H1 (cell line): ENCODE results near the gene NXF3. TPM values are rescaled to one million over a fixed set of nuclear protein-coding genes. Genes with fewer than 3 reads are reported as not detected.

Source experiments
- CTCF ChIA-PET: fragments of 300-600 bp; sonication (Branson Sonifier 250); formaldehyde crosslinking; loops from one replicate; lab custom pipeline; 2021; ENCODE audit not compliant: partially characterized antibody; lab: Charles Lee
- POLR2A ChIA-PET: fragments of 300-600 bp; sonication (Branson Sonifier 250); formaldehyde crosslinking; loops from one replicate; lab custom pipeline; 2021; ENCODE audit warnings: inconsistent platforms; ENCODE audit not compliant: partially characterized antibody; lab: Charles Lee
- DNase-seq, 2 experiments: peaks; one replicate each; pipeline versions ENCODE4 v3.0.0 to v3.0.0-alpha.2; 2010 to 2022; ENCODE audit warnings: low spot score in 2 of 2, low read depth in 1 of 2, mixed read lengths in 1 of 2
- FAIRE-seq: peaks from 2 replicates; lab custom pipeline; 2011; peaks lifted over from hg19 to GRCh38; lab: Jason Lieb, UNC
- H2AFZ ChIP-seq: 2 replicates; pipeline ENCODE4 v1.8.1; 2012; ENCODE audit warnings: low read length, inconsistent platforms
- H2AK5ac ChIP-seq: 2 replicates; pipeline ENCODE4 v1.6.1; 2013; ENCODE audit warnings: low read depth, low read length
- H2BK120ac ChIP-seq: replicated peaks from 2 replicates; pipeline ENCODE3; 2013; ENCODE audit warnings: low read depth, low read length, inconsistent platforms
- H2BK12ac ChIP-seq: 2 replicates; pipeline ENCODE4 v1.6.1; 2013; ENCODE audit warnings: low read depth, low read length
- H2BK15ac ChIP-seq: 2 replicates; pipeline ENCODE4 v1.6.1; 2013; ENCODE audit warnings: low read length
- H2BK20ac ChIP-seq: 2 replicates; pipeline ENCODE4 v1.6.1; 2013; ENCODE audit warnings: low read length
- H2BK5ac ChIP-seq: 2 replicates; pipeline ENCODE4 v1.6.1; 2013; ENCODE audit warnings: low read depth, low read length
- H3K14ac ChIP-seq: 2 replicates; pipeline ENCODE4 v1.6.1; 2013; ENCODE audit warnings: inconsistent platforms; ENCODE audit not compliant: insufficient read length
- H3K18ac ChIP-seq: 2 replicates; pipeline ENCODE4 v1.6.1; 2013; ENCODE audit warnings: low read length; ENCODE audit errors: extremely low read depth
- H3K23ac ChIP-seq: 2 replicates; pipeline ENCODE4 v1.6.1; 2013; ENCODE audit warnings: inconsistent platforms; ENCODE audit not compliant: insufficient read length
- H3K23me2 ChIP-seq: 2 replicates; pipeline ENCODE4 v1.6.1; 2013; ENCODE audit warnings: low read depth, low read length
- H3K27ac ChIP-seq: 2 replicates; pipeline ENCODE4 v1.6.1; 2011; ENCODE audit warnings: low read depth, low read length, inconsistent platforms
- H3K27me3 ChIP-seq, 4 experiments: replicated peaks in 1 of 4; 1 replicate in 1 of 4; 2 replicates in 3 of 4; pipeline versions ENCODE4 v1.6.1 to v1.8.1; 2011 to 2013; ENCODE audit warnings: low read length in 3 of 4, mild to moderate bottlenecking in 3 of 4, inconsistent platforms in 2 of 4, mixed read lengths in 2 of 4, moderate library complexity in 1 of 4; ENCODE audit not compliant: control insufficient read depth in 3 of 4, insufficient read depth in 3 of 4; ENCODE audit errors: extremely low read depth in 1 of 4
- H3K36me3 ChIP-seq, 4 experiments: 2 replicates each; pipeline versions ENCODE4 v1.6.1 to v1.8.1; 2011 to 2013; ENCODE audit warnings: mild to moderate bottlenecking in 4 of 4, low read length in 3 of 4, moderate library complexity in 2 of 4, control low read depth in 1 of 4, inconsistent platforms in 1 of 4; ENCODE audit not compliant: insufficient read depth in 4 of 4, control insufficient read depth in 2 of 4
- H3K4ac ChIP-seq: replicated peaks from 2 replicates; pipeline ENCODE3; 2013; ENCODE audit warnings: low read length, low read depth, mixed read lengths, inconsistent platforms; ENCODE audit not compliant: insufficient read length
- H3K4me1 ChIP-seq, 4 experiments: replicated peaks in 1 of 4; 1 replicate in 1 of 4; 2 replicates in 3 of 4; pipeline versions ENCODE4 v1.6.1 to v1.8.1; 2011 to 2013; ENCODE audit warnings: low read length in 3 of 4, inconsistent platforms in 2 of 4, mixed read lengths in 1 of 4; ENCODE audit not compliant: insufficient read depth in 4 of 4, control insufficient read depth in 3 of 4
- H3K4me2 ChIP-seq, 2 experiments: 2 replicates each; pipeline versions ENCODE4 v1.6.1 to v1.8.1; 2011 to 2013; ENCODE audit warnings: low read depth in 2 of 2, low read length in 2 of 2, control low read depth in 1 of 2, inconsistent platforms in 1 of 2, mild to moderate bottlenecking in 1 of 2; ENCODE audit not compliant: insufficient read depth in 1 of 2
- H3K4me3 ChIP-seq, 4 experiments: fragments of 200-600, 300-600 bp in 1 of 4; sonication (generic), shearing (Covaris generic), sonication (Bioruptor Twin) in 1 of 4; 2 replicates each; pipeline versions ENCODE4 v1.5.1 to v1.8.1; 2011 to 2016; ENCODE audit warnings: low read length in 4 of 4, low read depth in 3 of 4, control low read depth in 2 of 4, inconsistent platforms in 2 of 4, mild to moderate bottlenecking in 2 of 4, mixed read lengths in 1 of 4, moderate library complexity in 1 of 4; ENCODE audit not compliant: insufficient read depth in 2 of 4; ENCODE audit errors: extremely low read depth in 1 of 4
- H3K56ac ChIP-seq: replicated peaks from 2 replicates; pipeline ENCODE3; 2013; ENCODE audit warnings: low read depth, mild to moderate bottlenecking, mixed read lengths, low read length, inconsistent platforms; ENCODE audit not compliant: insufficient read length
- H3K79me1 ChIP-seq: 2 replicates; pipeline ENCODE4 v1.6.1; 2013; ENCODE audit warnings: low read depth, low read length, control low read depth
- H3K79me2 ChIP-seq, 2 experiments: 2 replicates each; pipeline versions ENCODE4 v1.6.1 to v1.8.1; 2012 to 2013; ENCODE audit warnings: low read length in 2 of 2, mild to moderate bottlenecking in 2 of 2, inconsistent platforms in 1 of 2; ENCODE audit not compliant: insufficient read depth in 2 of 2, control insufficient read depth in 1 of 2
- H3K9ac ChIP-seq, 4 experiments: replicated peaks in 1 of 4; 1 replicate in 1 of 4; 2 replicates in 3 of 4; pipeline versions ENCODE4 v1.6.1 to v1.8.1; 2011 to 2013; ENCODE audit warnings: low read depth in 3 of 4, low read length in 3 of 4, control low read depth in 2 of 4, mild to moderate bottlenecking in 2 of 4, moderate library complexity in 2 of 4, inconsistent platforms in 1 of 4; ENCODE audit errors: extremely low read depth in 1 of 4
- H3K9me3 ChIP-seq, 2 experiments: 2 replicates each; pipeline versions ENCODE4 v1.6.1 to v1.8.1; 2012 to 2013; ENCODE audit warnings: mild to moderate bottlenecking in 2 of 2, moderate library complexity in 2 of 2, control low read depth in 1 of 2, inconsistent platforms in 1 of 2, low read depth in 1 of 2, low read length in 1 of 2, mixed read lengths in 1 of 2; ENCODE audit not compliant: insufficient read depth in 2 of 2
- H4K20me1 ChIP-seq, 2 experiments: replicated peaks in 1 of 2; 2 replicates each; pipeline versions ENCODE3 to v1.8.1; 2011 to 2013; ENCODE audit warnings: inconsistent platforms in 2 of 2, low read length in 2 of 2, mild to moderate bottlenecking in 1 of 2; ENCODE audit not compliant: insufficient read depth in 2 of 2, control insufficient read depth in 1 of 2
- H4K5ac ChIP-seq: 2 replicates; pipeline ENCODE4 v1.6.1; 2013; ENCODE audit warnings: low read length, low read depth, mixed read lengths, inconsistent platforms; ENCODE audit not compliant: insufficient read length
- H4K8ac ChIP-seq: 2 replicates; pipeline ENCODE4 v1.8.0; 2013; ENCODE audit warnings: mild to moderate bottlenecking, moderate library complexity, low read length, inconsistent platforms; ENCODE audit not compliant: insufficient read depth; ENCODE audit errors: extremely low read depth
- H4K91ac ChIP-seq: replicated peaks from 2 replicates; pipeline ENCODE3; 2013; ENCODE audit warnings: low read length, mixed read lengths, inconsistent platforms; ENCODE audit not compliant: insufficient read length
- ATF2 ChIP-seq: IDR thresholded peaks from 2 replicates; pipeline ENCODE4 v1.6.1; 2012; ENCODE audit warnings: low read length, inconsistent platforms
- BRCA1 ChIP-seq: IDR thresholded peaks from 2 replicates; pipeline ENCODE4 v1.6.1; 2012; ENCODE audit warnings: low read depth, low read length, improper control_type of control experiment
- CBX5 ChIP-seq: fragments of 300-800, 300-1000 bp; sonication (generic); IDR thresholded peaks from 2 replicates; pipeline ENCODE4 v1.7.1; 2016; ENCODE audit warnings: antibody characterized with exemption, low read length, low read depth
- E2F6 ChIP-seq: IDR thresholded peaks from 2 replicates; pipeline ENCODE4 v1.6.1; 2012; ENCODE audit warnings: inconsistent platforms
- HDAC2 ChIP-seq, 2 experiments: fragments of 300-600 bp in 1 of 2; sonication (generic) in 1 of 2; IDR thresholded peaks; 2 replicates each; pipeline ENCODE4 v1.6.1; 2011 to 2012; ENCODE audit warnings: low read depth in 2 of 2, low read length in 2 of 2, mild to moderate bottlenecking in 2 of 2, moderate library complexity in 2 of 2, borderline replicate concordance in 1 of 2, inconsistent platforms in 1 of 2
- KDM4A ChIP-seq: IDR thresholded peaks from one replicate; pipeline ENCODE4 v1.7.1; 2012; ENCODE audit warnings: low read depth, mild to moderate bottlenecking, moderate library complexity, low read length, inconsistent platforms; ENCODE audit not compliant: severe bottlenecking
- MAX ChIP-seq: IDR thresholded peaks from 2 replicates; pipeline ENCODE4 v1.6.1; 2012; ENCODE audit warnings: inconsistent platforms
- NRF1 ChIP-seq: IDR thresholded peaks from 2 replicates; pipeline ENCODE4 v1.6.1; 2011; ENCODE audit warnings: mild to moderate bottlenecking, low read depth, low read length, improper control_type of control experiment
- PHF8 ChIP-seq: fragments of 200-600 bp; sonication (generic); conservative IDR thresholded peaks from 2 replicates; pipeline ENCODE4 v1.7.1; 2012; ENCODE audit warnings: low read depth, mild to moderate bottlenecking, inconsistent platforms, low read length, moderate library complexity
- SIN3A ChIP-seq, 2 experiments: IDR thresholded peaks in 1 of 2; conservative IDR thresholded peaks in 1 of 2; 2 replicates each; pipeline ENCODE4 v1.6.1; 2011 to 2012; ENCODE audit warnings: low read length in 2 of 2, improper control_type of control experiment in 1 of 2, low read depth in 1 of 2, mild to moderate bottlenecking in 1 of 2
- SIX5 ChIP-seq: IDR thresholded peaks from 2 replicates; pipeline ENCODE4 v1.6.1; 2011; ENCODE audit warnings: mild to moderate bottlenecking, low read depth, low read length
- WGBS, 2 experiments: shearing (Covaris generic) in 1 of 2; methylation state at CpG; one replicate each; pipeline versions ENCODE4 v1.1.6 to v1.1.7; 2013 to 2015; ENCODE audit warnings: low lambda C conversion rate in 2 of 2, mixed read lengths in 2 of 2, inconsistent platforms in 1 of 2, low coverage in 1 of 2, missing lambda C conversion rate in 1 of 2; ENCODE audit not compliant: insufficient replicate concordance in 2 of 2, insufficient coverage in 1 of 2, insufficient read length in 1 of 2; ENCODE audit errors: extremely low coverage in 1 of 2, missing lambda C conversion rate in 1 of 2; 5-methylcytosine and 5-hydroxymethylcytosine counted together
- polyA plus RNA-seq, 7 experiments: library from polyadenylated mRNA; depleted of rRNA in 3 of 7; stranded (reverse) in 5 of 7; unstranded in 2 of 7; fragments of >200 nt in 5 of 7; fragments of 200-250 nt in 2 of 7; gene quantifications; 1 replicate in 5 of 7; 2 replicates in 1 of 7; 4 replicates in 1 of 7; pipeline versions ENCODE4 v1.2.1 to v1.2.3, GENCODE V29; 2011 to 2013; ENCODE audit warnings: missing spikeins in 2 of 7, mixed read lengths in 2 of 7
- total RNA-seq: library from RNA; stranded (reverse); fragmentation: NEBNext Ultra II Directional; extraction: Animal tissue kit (Norgen Biotek cat#: 25700); gene quantifications from 2 replicates; pipeline ENCODE4 v1.2.1, GENCODE V29; 2021

The NXF3 gene
- total and polyA plus RNA-seq, 2 of the 8 experiments (the other 6 are each of a cell fraction or from before 2014, with no cell fraction given), result 0.12 TPM; not detected in 1

- H3K4me1 ChIP-seq, result no peaks in the 10 kb centered on the region
- no peak overlapping the region for H4K5ac ChIP-seq
- no peak overlapping the region for H3K56ac ChIP-seq
- no peak overlapping the region for H3K9ac ChIP-seq
- H3K9me3 ChIP-seq, result peaks cover 3 to 8% of the 10 kb centered on the region in 2 experiments; a peak in 2 of 4 replicates
- FAIRE-seq, result no peak
- CTCF ChIA-PET, result no interaction called here
- POLR2A ChIA-PET, result no interaction called here
- H2BK5ac ChIP-seq, result no peak overlapping the region
- H3K27ac ChIP-seq, result no peak overlapping the region
- H4K20me1 ChIP-seq, result no peaks in the 10 kb centered on the region
- no peak overlapping the region for H3K4me2 ChIP-seq
- no peak overlapping the region for H3K4me3 ChIP-seq
- H4K91ac ChIP-seq, result no peak overlapping the region
- H3K14ac ChIP-seq, result no peak overlapping the region
- H2AFZ ChIP-seq, result no peak overlapping the region
- no peak overlapping the region for H3K23ac ChIP-seq
- H3K18ac ChIP-seq, result no peak overlapping the region
- no peak overlapping the region for H2AK5ac ChIP-seq
- no CpG with 5 or more reads among the region's 4 CpGs for WGBS, 2 experiments
- no peak overlapping the region for H3K4ac ChIP-seq
- no peaks in the 10 kb centered on the region for H3K36me3 ChIP-seq
- no peak overlapping the region for H2BK20ac ChIP-seq
- no peak overlapping the region for H2BK120ac ChIP-seq
- H4K8ac ChIP-seq, result no peak overlapping the region
- H2BK15ac ChIP-seq, result no peak overlapping the region
- no peaks in the 10 kb centered on the region for H3K79me2 ChIP-seq
- no peaks in the 10 kb centered on the region for H3K23me2 ChIP-seq
- no peaks in the 10 kb centered on the region for H3K79me1 ChIP-seq
- H3K27me3 ChIP-seq, result no peaks in the 10 kb centered on the region
- DNase-seq, result no peak
- H2BK12ac ChIP-seq, result no peak overlapping the region
- no peak for TF ChIP-seq CBX5
- TF ChIP-seq HDAC2 (IDR thresholded peaks at IDR 0.05; ENCODE audit: borderline replicate concordance in 1 of 2, low read depth in 2 of 2, low read length in 2 of 2), result no peak
- no peak for TF ChIP-seq E2F6
- no peak for TF ChIP-seq PHF8
- TF ChIP-seq SIN3A (conservative IDR thresholded peaks at IDR 0.05 in 1 of 2, IDR thresholded peaks at IDR 0.05 in 1 of 2; ENCODE audit: low read depth in 1 of 2, low read length in 2 of 2), result no peak
- no peak for TF ChIP-seq ATF2
- TF ChIP-seq BRCA1, result no peak
- TF ChIP-seq MAX, result no peak
- TF ChIP-seq NRF1, result no peak
- no peak for TF ChIP-seq SIX5
- no peak for TF ChIP-seq KDM4A
Observed at GRCh38 chrX:103107836-103108235, 14.9 kb upstream of the NXF3 start.
